Stimulated activated effector memory CD8-positive, alpha-beta T cell treated with anti-CD3 and anti-CD28 coated beads, Interleukin-12 subunit alpha, Interleukin-12 subunit beta, amount 100 ng/mL, for 72 hours (primary cell): ENCODE measurements around the gene SF1.
A peak's percentile ranks its signal among the peaks of the same experiment; 100 is the strongest.

ENCODE experiments used
- ATAC-seq: fragments of 150-1000 bp; cut with Tn5 transposase; 2 replicates; pipeline ENCODE4 v1.10.0; 2021
- DNase-seq, 2 donors: peaks; one replicate each; pipeline ENCODE4 v3.0.0; 2021 to 2022; ENCODE audit warnings: low spot score in 2 of 2
- H3K27ac Mint-ChIP-seq: one replicate; pipeline ENCODE4 v1.8.0; 2022; ENCODE audit warnings: mild to moderate bottlenecking, mixed read lengths
- H3K36me3 Mint-ChIP-seq: one replicate; pipeline ENCODE4 v1.8.0; 2022; ENCODE audit warnings: mild to moderate bottlenecking, mixed read lengths
- H3K4me1 Mint-ChIP-seq: one replicate; pipeline ENCODE4 v1.8.0; 2022; ENCODE audit warnings: mixed read lengths
- H3K4me3 Mint-ChIP-seq: one replicate; pipeline ENCODE4 v1.8.0; 2022; ENCODE audit warnings: mild to moderate bottlenecking, mixed read lengths
- H3K9me3 Mint-ChIP-seq: one replicate; pipeline ENCODE4 v1.8.0; 2022; ENCODE audit warnings: mixed read lengths

Gene SF1

GRCh38 chr11:64722141-64723065, 55.9 kb downstream of the SF1 start:
- DNase-seq (no peak), ATAC-seq (no peak)
- Mint-ChIP-seq H3K36me3 (peaks cover 6% of the 10 kb centered on the region), H3K4me1 (peaks cover 16% of the 10 kb centered on the region), H3K4me3 (peak overlapping the region; percentile 66), H3K27ac (no peak overlapping the region), H3K9me3 (no peaks in the 10 kb centered on the region)

- peaks cover 16% of the 10 kb centered on the region for H3K4me1 Mint-ChIP-seq
- DNase-seq (no peak), ATAC-seq (no peak)
- H3K36me3 Mint-ChIP-seq, result no peaks in the 10 kb centered on the region
- no peak overlapping the region for H3K27ac Mint-ChIP-seq
- H3K4me3 Mint-ChIP-seq, result no peak overlapping the region
- H3K9me3 Mint-ChIP-seq, result no peaks in the 10 kb centered on the region
These were observed 57.0 kb downstream of the SF1 start for GRCh38 chr11:64721359-64721699.

- no peak for ATAC-seq
- Mint-ChIP-seq H3K36me3 (no peaks in the 10 kb centered on the region), H3K4me3 (no peak overlapping the region), H3K27ac (no peak overlapping the region), H3K4me1 (peaks cover 16% of the 10 kb centered on the region), H3K9me3 (no peaks in the 10 kb centered on the region)
- DNase-seq, result no peak
These were observed 57.5 kb downstream of the SF1 start for GRCh38 chr11:64720640-64721358.

- no peak overlapping the region for H3K4me3 Mint-ChIP-seq
- peaks cover 13% of the 10 kb centered on the region for H3K4me1 Mint-ChIP-seq
- no peak overlapping the region for H3K27ac Mint-ChIP-seq
- DNase-seq (no peak), ATAC-seq (no peak)
- H3K36me3 Mint-ChIP-seq, result no peaks in the 10 kb centered on the region
- H3K9me3 Mint-ChIP-seq, result no peaks in the 10 kb centered on the region
These were observed 58.2 kb downstream of the SF1 start for GRCh38 chr11:64720167-64720566.

- Mint-ChIP-seq H3K36me3 (no peaks in the 10 kb centered on the region), H3K27ac (no peak overlapping the region), H3K9me3 (no peaks in the 10 kb centered on the region), H3K4me1 (peaks cover 13% of the 10 kb centered on the region), H3K4me3 (no peak overlapping the region)
- no peak for ATAC-seq
- no peak for DNase-seq
These were observed 58.9 kb downstream of the SF1 start for GRCh38 chr11:64719406-64719805.

- Mint-ChIP-seq H3K4me3 (no peak overlapping the region), H3K36me3 (no peaks in the 10 kb centered on the region), H3K27ac (no peak overlapping the region), H3K9me3 (no peaks in the 10 kb centered on the region), H3K4me1 (peaks cover 14% of the 10 kb centered on the region)
- no peak for ATAC-seq
- DNase-seq, result no peak
These were observed 59.6 kb downstream of the SF1 start for GRCh38 chr11:64718780-64719124.

- Mint-ChIP-seq H3K36me3 (no peaks in the 10 kb centered on the region), H3K4me1 (peaks cover 9% of the 10 kb centered on the region), H3K27ac (no peak overlapping the region), H3K9me3 (no peaks in the 10 kb centered on the region), H3K4me3 (no peak overlapping the region)
- no peak for DNase-seq
- ATAC-seq, result no peak
These were observed 60.1 kb downstream of the SF1 start for GRCh38 chr11:64718084-64718779.

GRCh38 chr11:64717268-64717578, 61.1 kb downstream of the SF1 start:
- Mint-ChIP-seq H3K4me1 (peaks cover 11% of the 10 kb centered on the region), H3K4me3 (no peak overlapping the region), H3K9me3 (no peaks in the 10 kb centered on the region), H3K36me3 (no peaks in the 10 kb centered on the region), H3K27ac (peak overlapping the region; percentile 46)
- ATAC-seq (no peak), DNase-seq (no peak)

GRCh38 chr11:64716473-64717267, 61.7 kb downstream of the SF1 start:
- Mint-ChIP-seq H3K27ac (no peak overlapping the region), H3K4me3 (no peak overlapping the region), H3K9me3 (no peaks in the 10 kb centered on the region)

GRCh38 chr11:64715756-64716472, 62.4 kb downstream of the SF1 start:
- Mint-ChIP-seq H3K36me3 (no peaks in the 10 kb centered on the region), H3K27ac (no peak overlapping the region), H3K4me3 (no peak overlapping the region), H3K9me3 (no peaks in the 10 kb centered on the region), H3K4me1 (peaks cover 24% of the 10 kb centered on the region)
- no peak for ATAC-seq
- no peak for DNase-seq

More at GRCh38 chr11:64716473-64717267, 61.7 kb downstream of the SF1 start:
- H3K36me3 Mint-ChIP-seq, result no peaks in the 10 kb centered on the region
- DNase-seq, result no peak
- H3K4me1 Mint-ChIP-seq, result peaks cover 17% of the 10 kb centered on the region
- no peak for ATAC-seq

- DNase-seq, result no peak
- Mint-ChIP-seq H3K27ac (no peak overlapping the region), H3K9me3 (no peaks in the 10 kb centered on the region), H3K4me3 (no peak overlapping the region), H3K36me3 (no peaks in the 10 kb centered on the region), H3K4me1 (peaks cover 26% of the 10 kb centered on the region)
- ATAC-seq, result no peak
These were observed 63.2 kb downstream of the SF1 start for GRCh38 chr11:64715110-64715509.

- Mint-ChIP-seq H3K9me3 (no peaks in the 10 kb centered on the region), H3K4me3 (peak overlapping the region; percentile 20), H3K36me3 (no peaks in the 10 kb centered on the region), H3K27ac (no peak overlapping the region), H3K4me1 (peaks cover 26% of the 10 kb centered on the region)
- ATAC-seq (no peak), DNase-seq (no peak)
These were observed 63.7 kb downstream of the SF1 start for GRCh38 chr11:64714666-64715065.
